Brain microvascular endothelial cell (primary cell): ENCODE results near the gene KAZN.

Experiments used
- DNase-seq: peaks from one replicate; pipeline ENCODE4 v3.0.0-alpha.2; 2020
- H3K27ac ChIP-seq: fragments of 250-450 bp; sonication (Bioruptor Pico); 2 replicates; pipeline ENCODE4 v1.5.1; 2020; ENCODE audit warnings: mild to moderate bottlenecking, moderate library complexity
- H3K27me3 ChIP-seq: fragments of 250-450 bp; sonication (Bioruptor Pico); replicated peaks from 2 replicates; pipeline ENCODE4 v1.5.1; 2020; ENCODE audit warnings: mild to moderate bottlenecking
- H3K36me3 ChIP-seq: fragments of 250-450 bp; sonication (Bioruptor Pico); replicated peaks from 2 replicates; pipeline ENCODE4 v1.5.1; 2020; ENCODE audit warnings: mild to moderate bottlenecking
- H3K4me3 ChIP-seq: 2 replicates; pipeline ENCODE4 v1.5.1; 2011; ENCODE audit warnings: low read depth, mild to moderate bottlenecking, control low read depth, low read length, moderate library complexity
- CTCF ChIP-seq: IDR thresholded peaks from 2 replicates; pipeline ENCODE4 v1.5.1; 2011; ENCODE audit warnings: low read depth, mild to moderate bottlenecking, moderate library complexity, low read length, control low read depth, inconsistent platforms; ENCODE audit errors: missing control alignments
- in situ Hi-C: cut with HindIII; loops from 2 replicates; pipeline ENCODE4 v1.10.0; 2017; ENCODE audit warnings: low sequenced_read_pairs, low pct_ligation_motif_present

The KAZN gene

GRCh38 chr1:14777516-14778506, 179.3 kb downstream of the KAZN start:
- no peak for DNase-seq
- in situ Hi-C loops, result no loop called here
- no peak for TF ChIP-seq CTCF
- no peak overlapping the region for H3K27ac ChIP-seq
- no peaks in the 10 kb centered on the region for H3K27me3 ChIP-seq
- no peak overlapping the region for H3K4me3 ChIP-seq
- no peaks in the 10 kb centered on the region for H3K36me3 ChIP-seq

GRCh38 chr1:14778541-14778897, 180.0 kb downstream of the KAZN start:
- H3K4me3 ChIP-seq, result no peak overlapping the region
- H3K27me3 ChIP-seq, result no peaks in the 10 kb centered on the region
- no peaks in the 10 kb centered on the region for H3K36me3 ChIP-seq
- TF ChIP-seq CTCF, result no peak
- DNase-seq, result no peak
- H3K27ac ChIP-seq, result no peak overlapping the region
- in situ Hi-C loops, result no loop called here

- H3K36me3 ChIP-seq, result no peaks in the 10 kb centered on the region
- H3K4me3 ChIP-seq, result no peak overlapping the region
- no peaks in the 10 kb centered on the region for H3K27me3 ChIP-seq
- peak; percentile 12 for DNase-seq
- in situ Hi-C loops, result no loop called here
- H3K27ac ChIP-seq, result no peak overlapping the region
- peak; percentile 73 for TF ChIP-seq CTCF
Measured at GRCh38 chr1:14778898-14779865, 180.7 kb downstream of the KAZN start.

- H3K4me3 ChIP-seq, result no peak overlapping the region
- no peak overlapping the region for H3K27ac ChIP-seq
- in situ Hi-C loops, result no loop called here
- no peak for DNase-seq
- H3K36me3 ChIP-seq, result no peaks in the 10 kb centered on the region
- TF ChIP-seq CTCF, result no peak
- no peaks in the 10 kb centered on the region for H3K27me3 ChIP-seq
Measured at GRCh38 chr1:14780271-14780670, 181.8 kb downstream of the KAZN start.

GRCh38 chr1:14781811-14782210, 183.3 kb downstream of the KAZN start:
- no peak for TF ChIP-seq CTCF
- in situ Hi-C loops, result no loop called here
- DNase-seq, result no peak
- H3K27ac ChIP-seq, result no peak overlapping the region
- H3K4me3 ChIP-seq, result no peak overlapping the region
- no peaks in the 10 kb centered on the region for H3K27me3 ChIP-seq
- H3K36me3 ChIP-seq, result no peaks in the 10 kb centered on the region
